Activated T-helper 1 cell treated with anti-CD3 and anti-CD28 coated beads, Interleukin-2, amount 50 U/mL, for 16 hours (primary cell): Measurements from ENCODE around the gene ZSCAN26.
A peak's percentile ranks its signal among the peaks of the same experiment; 100 is the strongest.
"Not testable (repeated sequence)": the region's sequence is repeated elsewhere in the genome, so short reads cannot be mapped to it uniquely, and the experiment has no call there.

Source experiments
- DNase-seq, 2 donors: peaks; one replicate each; pipeline ENCODE4 v3.0.0-alpha.2; 2020; ENCODE audit warnings: low read depth in 1 of 2, low spot score in 1 of 2

Gene ZSCAN26

GRCh38 chr6:28254121-28254519, 12.8 kb upstream of the ZSCAN26 start:
- DNase-seq = no peak

- DNase-seq = no peak
Measured at GRCh38 chr6:28257042-28257441, 9.9 kb upstream of the ZSCAN26 start.

GRCh38 chr6:28258877-28259777, 7.8 kb upstream of the ZSCAN26 start, which contains the start of gene NKAPL:
TSS of gene NKAPL (plus strand) at chr6:28259297. CDS start at chr6:28259372, 75 bp downstream.
- DNase-seq = peak; percentile 10 to 40

GRCh38 chr6:28263922-28264321, 3.0 kb upstream of the ZSCAN26 start:
- no peak for DNase-seq

- DNase-seq = no peak
Measured at GRCh38 chr6:28264834-28265401, 2.0 kb upstream of the ZSCAN26 start.

GRCh38 chr6:28266563-28266961, 381 bp upstream of the ZSCAN26 start:
- DNase-seq = no peak

DNA sequence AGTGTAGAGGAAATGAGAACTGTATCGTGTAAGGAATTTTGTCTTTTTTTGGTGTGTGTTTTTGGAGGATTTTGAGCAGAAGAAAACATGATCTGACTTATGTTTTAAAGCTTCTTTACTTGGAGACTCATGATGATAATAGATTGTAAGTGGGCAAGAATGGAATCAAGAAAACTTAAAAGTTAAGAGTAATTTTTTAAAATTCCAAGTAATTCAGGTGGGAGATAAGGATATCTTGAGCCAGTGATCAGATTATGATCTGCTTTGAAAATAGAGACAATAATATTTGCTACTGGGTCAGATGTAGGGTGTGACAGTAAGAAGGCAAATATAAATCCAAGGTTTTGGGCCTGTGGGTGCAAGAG, 734 bp downstream of the ZSCAN26 start:
- DNase-seq = no peak

- DNase-seq = no peak
Measured at GRCh38 chr6:28269492-28269891, 2.5 kb downstream of the ZSCAN26 start.

GRCh38 chr6:28274888-28275287, 7.9 kb downstream of the ZSCAN26 start:
- no peak for DNase-seq

GRCh38 chr6:28277746-28278145, 10.8 kb downstream of the ZSCAN26 start:
- DNase-seq = no peak

GRCh38 chr6:28280595-28281287, 13.8 kb downstream of the ZSCAN26 start:
- no peak for DNase-seq

DNA sequence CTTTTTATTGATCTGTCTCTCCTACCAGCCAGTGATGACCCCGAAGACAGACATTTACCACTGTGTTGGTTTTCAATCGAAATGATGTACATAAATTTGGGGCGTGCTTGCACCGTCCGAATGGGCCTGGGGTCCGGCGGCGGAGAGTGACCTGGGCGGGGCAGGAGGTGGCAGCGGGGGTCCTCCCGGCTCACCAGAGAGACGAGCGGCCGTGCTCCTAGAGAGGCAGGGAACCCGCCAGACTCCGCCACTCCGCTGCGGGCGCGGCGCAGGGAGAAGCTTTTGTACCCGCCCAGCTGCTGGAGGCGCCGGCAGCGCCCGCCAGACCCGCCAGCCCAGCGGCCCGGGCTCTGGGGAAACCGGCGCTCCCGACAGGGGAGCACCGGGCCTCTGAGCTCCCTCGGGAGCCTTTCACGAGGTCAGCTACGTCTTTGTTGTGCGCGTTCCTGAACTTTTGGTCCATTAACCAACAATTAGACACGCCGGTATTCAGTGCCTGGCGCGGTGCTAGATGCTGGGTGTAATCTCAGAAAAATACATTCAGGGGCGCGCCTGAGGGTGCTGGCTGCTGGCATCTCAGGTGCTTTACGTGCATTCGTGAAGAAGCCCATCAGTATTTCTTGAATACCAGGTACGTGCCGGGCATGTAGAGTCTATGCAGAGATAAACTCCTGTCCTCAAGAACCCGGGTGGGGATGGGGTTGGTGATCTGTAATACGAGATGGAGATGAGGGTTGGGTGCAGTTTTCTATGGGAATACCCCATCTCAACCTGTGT, 14.5 kb downstream of the ZSCAN26 start, which contains the start of gene PGBD1:
TSS of gene PGBD1 (plus strand) at position 285 of the 777 bp plus-strand sequence. CDS start 2,242 bp downstream, outside the sequence.
- peak in 1 of 2 donors; percentile 6 for DNase-seq

GRCh38 chr6:28282926-28283325, 16.0 kb downstream of the ZSCAN26 start:
- no peak for DNase-seq

DNA sequence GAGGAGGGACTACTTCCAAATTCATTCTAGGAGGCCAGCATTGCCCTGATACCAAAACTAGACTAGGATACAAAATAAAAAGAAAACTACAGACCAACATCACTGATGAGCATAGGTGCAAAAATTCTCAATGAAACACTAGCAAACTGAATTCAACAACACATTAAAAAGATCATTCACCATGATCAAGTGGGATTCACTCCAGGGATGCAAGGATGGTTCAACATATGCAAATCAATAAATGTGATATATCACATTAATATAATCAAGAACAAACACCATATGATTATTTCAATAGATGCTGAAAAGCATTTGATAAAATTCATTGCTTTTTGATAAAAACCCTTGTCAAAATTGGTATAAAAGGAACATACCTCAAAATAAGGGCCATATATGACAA, 24.6 kb downstream of the ZSCAN26 start:
- no peak for DNase-seq

DNA sequence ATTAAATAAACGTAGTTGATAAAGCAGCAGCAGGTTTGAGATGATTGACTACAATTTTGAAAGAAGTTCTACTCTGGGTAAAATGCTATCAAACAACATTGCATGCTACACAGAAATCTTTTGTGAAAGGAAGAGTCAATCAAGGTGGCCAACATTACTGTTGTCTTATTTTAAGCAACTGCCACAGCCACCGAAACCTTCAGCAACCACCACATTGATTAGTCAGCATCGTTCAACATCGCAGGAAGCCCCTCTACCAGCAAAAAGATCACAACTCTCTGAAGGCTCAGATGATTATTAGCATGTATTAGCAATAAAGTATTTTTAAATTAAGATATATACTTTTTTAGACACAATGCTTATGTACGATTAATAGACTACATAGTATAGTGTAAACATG, 28.4 kb downstream of the ZSCAN26 start:
- DNase-seq = no peak

GRCh38 chr6:28296520-28297060, 29.6 kb downstream of the ZSCAN26 start:
- no peak for DNase-seq

- no peak for DNase-seq
Measured at GRCh38 chr6:28303570-28303969, 36.6 kb downstream of the ZSCAN26 start.

DNA sequence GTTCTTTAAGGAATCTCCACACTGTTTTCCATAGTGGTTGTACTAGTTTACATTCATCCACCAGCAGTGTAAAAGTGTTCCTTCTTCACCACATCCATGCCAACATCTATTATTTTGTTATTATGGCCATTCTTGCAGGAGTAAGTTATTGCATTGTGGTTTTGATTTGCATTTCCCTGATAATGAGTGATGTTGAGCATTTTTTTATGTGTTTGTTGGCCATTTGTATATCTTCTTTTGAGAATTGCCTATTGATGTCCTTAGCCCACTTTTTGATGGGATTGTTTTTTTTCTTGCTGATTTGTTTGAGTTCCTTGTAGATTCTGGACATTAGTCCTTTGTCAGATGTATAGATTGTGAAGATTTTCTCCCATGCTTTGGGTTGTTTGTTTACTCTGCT, 39.4 kb downstream of the ZSCAN26 start:
- not testable (repeated sequence) for DNase-seq

- DNase-seq = no peak
Measured at GRCh38 chr6:28311139-28311823, 44.3 kb downstream of the ZSCAN26 start.

GRCh38 chr6:28312939-28313338, 46.0 kb downstream of the ZSCAN26 start:
- no peak for DNase-seq
